ENCODE measurements around the gene SPX.

Gene SPX

GRCh38 chr12:21538061-21538653 lies 12.1 kb downstream of the SPX start:
- DNase-seq (ENCODE audit: low read depth in 2 of 2) = no peak

DNA sequence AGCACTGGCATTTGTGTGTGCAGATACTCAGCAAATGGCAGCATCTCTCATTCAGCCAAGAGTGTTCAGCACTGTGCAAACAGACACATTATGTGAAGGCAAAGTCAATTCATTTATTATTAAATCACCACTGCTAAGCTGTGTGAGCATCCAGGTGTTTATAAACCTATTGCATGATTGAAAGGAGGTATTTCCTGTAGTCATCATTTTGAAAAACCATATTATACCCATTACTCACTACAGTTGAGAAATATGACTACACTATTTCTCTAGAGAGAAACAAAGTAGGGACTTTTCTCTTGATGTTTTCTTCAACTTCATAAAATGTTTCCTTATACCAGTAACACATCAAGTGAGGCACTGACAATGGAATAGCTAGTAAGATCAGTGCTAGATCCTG lies 13.7 kb downstream of the SPX start:
- DNase-seq (ENCODE audit: low read depth in 2 of 2) = no peak

DNA sequence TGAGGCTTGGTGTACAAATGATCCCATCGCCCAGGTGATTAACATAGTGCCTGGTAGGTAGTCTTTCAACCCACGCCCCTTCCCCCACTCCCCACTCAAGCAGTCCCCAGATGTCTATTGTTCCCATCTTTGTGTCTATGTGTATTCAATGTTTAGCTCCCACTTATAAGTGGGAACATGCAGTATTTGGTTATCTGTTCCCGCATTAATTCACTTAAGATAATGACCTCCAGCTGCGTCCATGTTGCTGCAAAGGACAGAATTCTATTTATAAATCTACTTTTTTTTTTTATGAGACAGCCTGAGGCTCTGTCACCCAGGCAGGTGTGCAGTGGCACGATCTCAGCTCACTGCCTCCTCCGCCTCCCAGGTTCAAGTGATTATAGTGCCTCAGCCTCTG lies 15.7 kb downstream of the SPX start:
- no peak for DNase-seq (ENCODE audit: low read depth in 2 of 2)

DNA sequence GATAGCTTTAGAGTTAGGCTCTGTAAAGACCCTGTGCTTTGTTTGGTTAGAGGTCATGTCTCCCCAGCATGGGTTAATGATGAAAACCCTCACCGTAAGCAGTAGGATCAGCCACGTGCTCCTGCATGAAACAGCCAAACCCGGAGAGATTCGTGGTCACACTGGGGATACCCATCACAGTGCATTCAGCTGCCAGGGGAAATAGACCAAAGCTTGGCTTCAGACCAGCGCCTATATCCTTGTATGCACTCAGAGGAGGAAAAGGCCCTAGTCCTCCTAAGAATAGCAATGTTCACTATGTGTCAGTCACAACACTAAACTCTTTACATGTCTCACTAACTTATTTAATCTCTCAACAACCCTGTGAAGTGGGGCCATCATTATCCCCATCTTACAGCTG lies 16.3 kb downstream of the SPX start:
- no peak for DNase-seq (ENCODE audit: low read depth in 2 of 2)

GRCh38 chr12:21543151-21543550 lies 17.1 kb downstream of the SPX start:
- DNase-seq (ENCODE audit: low read depth in 2 of 2) = no peak

GRCh38 chr12:21545557-21545956 lies 19.5 kb downstream of the SPX start:
- DNase-seq (ENCODE audit: low read depth in 2 of 2) = no peak

DNA sequence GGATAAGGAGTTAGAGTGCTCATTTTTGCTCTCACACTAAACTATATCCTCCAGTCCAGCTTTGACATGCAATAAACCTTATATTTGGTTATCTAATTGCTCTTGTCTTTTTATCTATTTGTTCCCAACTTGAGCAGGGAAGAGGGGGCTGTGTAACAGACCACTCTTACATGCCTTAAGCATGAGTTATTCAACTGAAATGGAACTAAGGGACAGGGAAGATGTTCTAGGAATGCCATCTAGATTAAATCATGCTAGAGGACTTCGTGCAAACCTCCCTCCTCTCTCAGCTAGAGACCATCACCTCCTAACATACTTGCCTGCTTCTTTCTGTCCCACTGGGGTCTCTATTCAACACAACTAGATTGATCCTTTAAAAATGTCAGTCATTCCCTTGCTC lies 20.6 kb downstream of the SPX start:
- no peak for DNase-seq (ENCODE audit: low read depth in 2 of 2)

DNA sequence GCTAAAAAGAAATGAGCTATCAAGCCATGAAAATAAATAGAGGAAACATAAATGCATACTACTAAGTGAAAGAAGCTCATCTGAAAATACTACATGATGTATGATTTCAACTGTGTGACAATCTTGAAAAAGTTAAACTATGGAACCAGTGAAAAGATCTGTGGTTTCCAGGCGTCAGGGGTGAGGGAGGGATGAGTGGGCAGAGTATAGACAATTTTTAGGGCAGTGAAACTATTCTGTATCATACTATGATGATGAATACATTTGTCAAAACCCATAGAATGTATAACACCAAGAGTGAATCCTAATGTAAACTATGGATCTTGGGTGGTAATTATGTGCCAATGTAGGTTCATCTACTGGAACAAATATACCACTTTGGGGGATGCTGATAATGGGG lies 21.3 kb downstream of the SPX start:
- no peak for DNase-seq (ENCODE audit: low read depth in 2 of 2)

GRCh38 chr12:21551841-21552465 lies 25.9 kb downstream of the SPX start:
- DNase-seq (ENCODE audit: low read depth in 2 of 2) = no peak

GRCh38 chr12:21552635-21553328 lies 26.7 kb downstream of the SPX start:
- DNase-seq (ENCODE audit: low read depth in 2 of 2) = no peak

DNA sequence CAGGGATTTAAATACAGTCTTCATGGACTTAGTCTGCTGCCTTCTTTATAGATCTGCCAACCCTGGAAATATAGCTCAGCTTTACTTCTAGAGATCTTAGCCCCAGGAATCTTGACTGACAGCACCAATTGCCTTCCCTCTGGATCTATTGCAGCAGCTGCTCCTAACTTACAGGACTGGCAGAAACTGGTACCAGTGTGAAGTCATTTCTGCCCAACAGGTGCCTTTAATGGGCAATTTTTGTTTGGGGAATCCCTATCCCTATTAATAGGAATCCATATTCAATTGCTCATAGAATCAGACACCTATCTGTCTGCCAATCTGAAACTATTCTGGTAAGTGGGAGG lies 27.2 kb downstream of the SPX start:
- no peak for DNase-seq (ENCODE audit: low read depth in 2 of 2)

DNA sequence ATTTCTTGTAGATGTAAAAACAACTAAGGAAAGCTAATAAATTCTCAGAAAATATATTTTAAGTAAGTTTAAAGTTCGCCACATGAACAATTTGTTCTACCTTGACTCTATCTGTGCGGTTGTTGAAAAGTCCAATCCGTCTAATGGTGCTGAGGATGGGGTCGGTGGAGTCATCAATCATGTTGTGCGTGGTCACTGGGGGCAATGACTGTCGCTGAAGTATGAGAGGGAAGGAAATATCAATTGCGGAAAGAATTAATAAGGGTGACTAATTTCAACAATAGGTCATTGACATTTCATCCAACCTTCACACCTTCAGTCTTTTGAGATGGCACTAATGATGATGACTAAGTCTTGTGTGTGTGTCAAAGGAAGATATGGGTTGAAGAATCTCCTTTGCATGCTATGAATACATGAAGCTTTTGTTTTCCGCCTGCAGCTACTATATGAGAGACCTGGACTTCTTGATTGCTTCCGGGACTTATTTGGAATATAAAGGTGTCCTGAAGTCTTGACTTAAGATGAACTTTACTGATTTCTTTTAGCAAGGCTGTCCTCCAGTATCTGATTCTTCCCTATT lies 32.1 kb downstream of the SPX start:
- no peak for DNase-seq (ENCODE audit: low read depth in 2 of 2)

- peak in 1 of 2 experiments; percentile 1 for DNase-seq (ENCODE audit: low read depth in 2 of 2)
Observed at GRCh38 chr12:21559855-21560569, 33.9 kb downstream of the SPX start.

- DNase-seq (ENCODE audit: low read depth in 2 of 2) = no peak
Observed at GRCh38 chr12:21561158-21561557, 35.1 kb downstream of the SPX start.

- DNase-seq (ENCODE audit: low read depth in 2 of 2) = no peak
Observed at GRCh38 chr12:21562859-21563258, 36.8 kb downstream of the SPX start.

- DNase-seq (ENCODE audit: low read depth in 2 of 2) = no peak
Observed at GRCh38 chr12:21566223-21566906, 40.3 kb downstream of the SPX start.

- no peak for DNase-seq (ENCODE audit: low read depth in 2 of 2)
Observed at GRCh38 chr12:21566907-21567394, 40.9 kb downstream of the SPX start.

GRCh38 chr12:21568115-21568514 lies 42.0 kb downstream of the SPX start:
- no peak for DNase-seq (ENCODE audit: low read depth in 2 of 2)

DNA sequence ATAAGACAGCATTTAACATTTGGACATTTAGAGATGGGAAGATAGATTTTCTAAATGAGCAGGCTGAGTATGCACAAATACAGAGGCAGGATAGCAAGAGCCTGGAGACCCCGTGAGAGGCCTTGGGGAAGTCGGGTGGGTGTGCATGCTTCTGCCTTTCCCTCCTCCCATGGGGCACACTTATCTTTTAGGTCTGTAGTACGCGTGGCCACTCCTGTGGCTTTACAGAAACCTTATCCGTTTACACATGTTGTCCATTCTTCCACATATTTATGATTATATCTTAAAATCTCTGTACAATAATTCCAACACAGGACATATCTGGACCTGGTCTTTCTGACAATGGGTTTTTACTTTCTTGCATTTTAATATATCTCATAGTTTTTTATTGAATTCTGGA lies 45.0 kb downstream of the SPX start:
- no peak for DNase-seq (ENCODE audit: low read depth in 2 of 2)

GRCh38 chr12:21573733-21574358 lies 47.8 kb downstream of the SPX start:
- no peak for DNase-seq (ENCODE audit: low read depth in 2 of 2)

GRCh38 chr12:21576431-21576830 lies 50.3 kb downstream of the SPX start:
- no peak for DNase-seq (ENCODE audit: low read depth in 2 of 2)

Data from fibroblast of skin of left biceps (primary cell).